ENCODE results near the gene METTL1.

METTL1 gene

GRCh38 chr12:57749061-57749460 is 22.8 kb downstream of the METTL1 start:
- Histone ChIP-seq H3K36me3 (ENCODE audit: insufficient read depth, low read length) (peaks cover 51% of the 10 kb centered on the region), H4K20me1 (ENCODE audit: insufficient read depth, low read length) (peaks cover 18% of the 10 kb centered on the region), H3K27ac (ENCODE audit: low read length) (no peak overlapping the region), H3K79me2 (ENCODE audit: insufficient read depth, low read length) (peaks cover 41% of the 10 kb centered on the region), H3K4me2 (ENCODE audit: insufficient read depth, low read length) (no peak overlapping the region), H3K9me3 (ENCODE audit: insufficient read depth, low read length, severe bottlenecking) (no peaks in the 10 kb centered on the region), H3K4me1 (ENCODE audit: insufficient read depth, low read length) (peaks cover 53% of the 10 kb centered on the region), H3K27me3 (ENCODE audit: insufficient read depth, low read length, poor library complexity) (no peaks in the 10 kb centered on the region), H3K9ac (ENCODE audit: low read depth, low read length) (no peak overlapping the region), H3K4me3 (ENCODE audit: low read depth in 1 of 2, low read length in 2 of 2) (no peak overlapping the region), H2AFZ (ENCODE audit: low read depth, low read length) (no peak overlapping the region)
- TF ChIP-seq CTCF (IDR thresholded peaks at IDR 0.05; ENCODE audit: borderline replicate concordance, extremely low read depth, low read length, poor library complexity, severe bottlenecking), result no peak
- no peak for TF ChIP-seq EZH2 (IDR thresholded peaks at IDR 0.05; ENCODE audit: borderline replicate concordance, low read depth, low read length, severe bottlenecking)
- ATAC-seq (ENCODE audit: insufficient read depth, low read depth), result no peak
- DNase-seq, result no peak

GRCh38 chr12:57746025-57746424 is 25.9 kb downstream of the METTL1 start:
- peak overlapping the region in 1 of 2 experiments; percentile 71; a peak in 2 of 4 replicates for H3K4me3 ChIP-seq (ENCODE audit: low read depth in 1 of 2, low read length in 2 of 2)

GRCh38 chr12:57745485-57745881 is 26.4 kb downstream of the METTL1 start:
- Histone ChIP-seq H3K9me3 (ENCODE audit: insufficient read depth, low read length, severe bottlenecking) (no peaks in the 10 kb centered on the region), H3K9ac (ENCODE audit: low read depth, low read length) (peak overlapping the region; percentile 65), H3K27me3 (ENCODE audit: insufficient read depth, low read length, poor library complexity) (no peaks in the 10 kb centered on the region), H3K4me3 (ENCODE audit: low read depth in 1 of 2, low read length in 2 of 2) (peak overlapping the region; percentile 27 to 71; a peak in 3 of 4 replicates), H3K4me1 (ENCODE audit: insufficient read depth, low read length) (peaks cover 53% of the 10 kb centered on the region), H3K27ac (ENCODE audit: low read length) (peak overlapping the region; percentile 83), H3K36me3 (ENCODE audit: insufficient read depth, low read length) (peaks cover 40% of the 10 kb centered on the region), H4K20me1 (ENCODE audit: insufficient read depth, low read length) (peaks cover 14% of the 10 kb centered on the region; the same call in 1 of the 2 replicates), H3K4me2 (ENCODE audit: insufficient read depth, low read length) (peak overlapping the region; percentile 68), H3K79me2 (ENCODE audit: insufficient read depth, low read length) (peaks cover 34% of the 10 kb centered on the region), H2AFZ (ENCODE audit: low read depth, low read length) (no peak overlapping the region)
- ATAC-seq (ENCODE audit: insufficient read depth, low read depth) (no peak), DNase-seq (no peak)
- TF ChIP-seq EZH2 (IDR thresholded peaks at IDR 0.05; ENCODE audit: borderline replicate concordance, low read depth, low read length, severe bottlenecking), result no peak
- TF ChIP-seq CTCF (IDR thresholded peaks at IDR 0.05; ENCODE audit: borderline replicate concordance, extremely low read depth, low read length, poor library complexity, severe bottlenecking), result no peak

More at GRCh38 chr12:57746025-57746424, 25.9 kb downstream of the METTL1 start:
- Histone ChIP-seq H3K27ac (ENCODE audit: low read length) (no peak overlapping the region), H3K4me2 (ENCODE audit: insufficient read depth, low read length) (peak overlapping the region; percentile 68; the same call in 1 of the 2 replicates), H2AFZ (ENCODE audit: low read depth, low read length) (no peak overlapping the region), H3K9ac (ENCODE audit: low read depth, low read length) (peak overlapping the region; percentile 65), H3K36me3 (ENCODE audit: insufficient read depth, low read length) (peaks cover 45% of the 10 kb centered on the region), H3K79me2 (ENCODE audit: insufficient read depth, low read length) (peaks cover 34% of the 10 kb centered on the region), H3K9me3 (ENCODE audit: insufficient read depth, low read length, severe bottlenecking) (no peaks in the 10 kb centered on the region), H4K20me1 (ENCODE audit: insufficient read depth, low read length) (peaks cover 14% of the 10 kb centered on the region; the same call in 1 of the 2 replicates), H3K27me3 (ENCODE audit: insufficient read depth, low read length, poor library complexity) (no peaks in the 10 kb centered on the region), H3K4me1 (ENCODE audit: insufficient read depth, low read length) (peaks cover 53% of the 10 kb centered on the region)
- no peak for ATAC-seq (ENCODE audit: insufficient read depth, low read depth)
- no peak for TF ChIP-seq EZH2 (IDR thresholded peaks at IDR 0.05; ENCODE audit: borderline replicate concordance, low read depth, low read length, severe bottlenecking)
- no peak for TF ChIP-seq CTCF (IDR thresholded peaks at IDR 0.05; ENCODE audit: borderline replicate concordance, extremely low read depth, low read length, poor library complexity, severe bottlenecking)
- no peak for DNase-seq
